Vagina (tissue), 2 donors: ENCODE results near the gene EHD3. TPM values are rescaled to one million over a fixed set of nuclear protein-coding genes. Genes with fewer than 3 reads are reported as not detected.
"Not testable (repeated sequence)": the region's sequence is repeated elsewhere in the genome, so short reads cannot be mapped to it uniquely, and the experiment has no call there.

Experiments used
- DNase-seq, 2 donors: peaks; one replicate each; pipeline ENCODE4 v3.0.0-alpha.2; 2017; ENCODE audit errors: extremely low spot score in 2 of 2
- H3K27ac ChIP-seq: fragments of 200-600 bp; sonication (generic); one replicate; pipeline ENCODE4 v1.5.1; 2019
- H3K27me3 ChIP-seq: fragments of 200-600 bp; sonication (generic); one replicate; pipeline ENCODE4 v1.5.1; 2019
- H3K36me3 ChIP-seq, 2 donors: fragments of 200-600 bp; sonication (generic); one replicate each; pipeline ENCODE4 v1.5.1; 2017 to 2019
- H3K4me1 ChIP-seq: fragments of 200-600 bp; sonication (generic); one replicate; pipeline ENCODE4 v1.5.1; 2019
- H3K4me3 ChIP-seq, 2 donors: fragments of 200-600 bp; sonication (generic); 1 replicate in 1 of 2; 2 replicates in 1 of 2; pipeline ENCODE4 v1.5.1; 2016 to 2019
- H3K9me3 ChIP-seq: fragments of 200-600 bp; sonication (generic); one replicate; pipeline ENCODE4 v1.5.1; 2019
- CTCF ChIP-seq, 3 experiments: fragments of 450-650 bp in 2 of 3; fragments of 200-600 bp in 1 of 3; sonication (generic) in 1 of 3; IDR thresholded peaks; one replicate each; pipeline ENCODE4 v1.5.1; 2017 to 2019; ENCODE audit warnings: antibody characterized with exemption in 3 of 3, mild to moderate bottlenecking in 2 of 3, moderate library complexity in 2 of 3
- POLR2A ChIP-seq, 2 donors: fragments of 450-650 bp; IDR thresholded peaks; one replicate each; pipeline ENCODE4 v1.6.1; 2017; ENCODE audit warnings: antibody characterized with exemption in 2 of 2, mild to moderate bottlenecking in 2 of 2, moderate library complexity in 2 of 2
- POLR2AphosphoS5 ChIP-seq, 2 donors: sonication (generic); formaldehyde crosslinking; IDR thresholded peaks; one replicate each; pipeline ENCODE4 v1.9.0; 2017; ENCODE audit warnings: antibody characterized with exemption in 2 of 2, mild to moderate bottlenecking in 2 of 2, low read depth in 1 of 2; ENCODE audit not compliant: insufficient read depth in 1 of 2
- intact Hi-C: fragments of 100-400 bp; cut with DNase I; formaldehyde crosslinking; loops from one replicate; pipeline ENCODE4 v1.15.1; 2023
- total RNA-seq: library from RNA; depleted of rRNA; stranded (reverse); fragments of >200 nt; gene quantifications from one replicate; pipeline ENCODE4 v1.2.3, GENCODE V29; 2016

EHD3 gene
- total RNA-seq, 1 donor from 2014 or later, result 10.3 TPM

DNA sequence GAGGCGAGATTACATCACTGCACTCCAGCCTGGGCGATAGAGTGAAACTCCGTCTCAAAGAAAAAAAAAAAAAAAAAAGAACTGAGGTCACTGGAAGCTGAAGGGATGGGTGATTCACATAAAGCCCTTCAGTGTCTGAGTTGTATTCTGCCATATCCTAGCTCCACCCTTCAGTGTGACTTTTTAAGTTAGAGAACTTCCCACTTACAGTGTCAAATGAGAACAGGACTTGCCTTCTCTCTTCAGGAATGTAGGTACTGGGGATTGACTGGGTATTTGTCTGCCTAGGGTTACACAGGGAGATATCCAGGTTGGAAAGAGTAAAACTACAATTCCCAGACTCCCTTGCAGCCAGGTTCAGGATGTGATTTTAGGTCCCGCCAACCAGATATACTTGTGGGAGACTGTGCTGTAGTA lies 37.9 kb downstream of the EHD3 start:
- H3K4me1 ChIP-seq, result no peaks in the 10 kb centered on the region
- intact Hi-C loops, result no loop called here

GRCh38 chr2:31274401-31275075 lies 40.6 kb downstream of the EHD3 start:
- H3K36me3 ChIP-seq, result no peaks in the 10 kb centered on the region
- no peak overlapping the region for H3K4me3 ChIP-seq
- no peak for TF ChIP-seq POLR2AphosphoS5 (IDR thresholded peaks at IDR 0.05; ENCODE audit: insufficient read depth in 1 of 2, low read depth in 1 of 2)
- TF ChIP-seq CTCF (IDR thresholded peaks at IDR 0.05), result no peak
- no peak for TF ChIP-seq POLR2A (IDR thresholded peaks at IDR 0.05)
- H3K27me3 ChIP-seq, result no peaks in the 10 kb centered on the region
- H3K27ac ChIP-seq, result no peak overlapping the region
- no peaks in the 10 kb centered on the region for H3K4me1 ChIP-seq
- intact Hi-C loops, result no loop called here
- DNase-seq, result no peak
- no peaks in the 10 kb centered on the region for H3K9me3 ChIP-seq

More for the DNA sequence above, 37.9 kb downstream of the EHD3 start:
- H3K4me3 ChIP-seq, result no peak overlapping the region
- no peak overlapping the region for H3K27ac ChIP-seq
- H3K9me3 ChIP-seq, result no peaks in the 10 kb centered on the region
- no peak for DNase-seq
- TF ChIP-seq POLR2A (IDR thresholded peaks at IDR 0.05) (no peak), CTCF (IDR thresholded peaks at IDR 0.05) (no peak), POLR2AphosphoS5 (IDR thresholded peaks at IDR 0.05; ENCODE audit: insufficient read depth in 1 of 2, low read depth in 1 of 2) (no peak)
- H3K27me3 ChIP-seq, result no peaks in the 10 kb centered on the region
- no peaks in the 10 kb centered on the region for H3K36me3 ChIP-seq

DNA sequence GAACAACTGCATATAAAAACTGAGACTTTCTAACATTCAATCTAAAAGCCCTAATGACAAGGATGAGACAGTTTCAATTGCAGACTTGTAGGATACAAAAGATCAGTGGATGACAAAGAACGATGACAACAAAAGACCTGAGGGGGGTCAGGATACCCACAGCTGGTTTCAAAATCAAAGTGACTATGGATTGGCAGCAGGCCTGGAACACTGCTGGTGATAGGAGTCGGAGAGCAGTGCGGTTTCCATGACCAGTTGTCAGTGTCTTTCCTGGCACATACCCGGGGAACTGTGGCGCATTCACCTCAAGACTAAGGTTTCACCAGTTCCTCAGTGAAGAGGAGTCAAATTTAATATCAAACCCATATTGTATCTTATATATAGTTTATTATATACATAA lies 42.0 kb downstream of the EHD3 start:
- Histone ChIP-seq H3K36me3 (no peaks in the 10 kb centered on the region), H3K4me3 (no peak overlapping the region), H3K9me3 (no peaks in the 10 kb centered on the region), H3K27ac (no peak overlapping the region), H3K27me3 (no peaks in the 10 kb centered on the region), H3K4me1 (no peaks in the 10 kb centered on the region)
- TF ChIP-seq POLR2A (IDR thresholded peaks at IDR 0.05), result no peak
- no peak for TF ChIP-seq POLR2AphosphoS5 (IDR thresholded peaks at IDR 0.05; ENCODE audit: insufficient read depth in 1 of 2, low read depth in 1 of 2)
- TF ChIP-seq CTCF (IDR thresholded peaks at IDR 0.05), result no peak
- intact Hi-C loops, result no loop called here
- DNase-seq, result no peak

- intact Hi-C loops, result no loop called here
- Histone ChIP-seq H3K4me1 (no peaks in the 10 kb centered on the region), H3K27ac (no peak overlapping the region), H3K9me3 (no peaks in the 10 kb centered on the region), H3K36me3 (no peaks in the 10 kb centered on the region), H3K4me3 (no peak overlapping the region), H3K27me3 (no peaks in the 10 kb centered on the region)
- TF ChIP-seq POLR2AphosphoS5 (IDR thresholded peaks at IDR 0.05; ENCODE audit: insufficient read depth in 1 of 2, low read depth in 1 of 2) (no peak), CTCF (IDR thresholded peaks at IDR 0.05) (no peak), POLR2A (IDR thresholded peaks at IDR 0.05) (no peak)
- no peak for DNase-seq
These were observed 43.7 kb downstream of the EHD3 start for GRCh38 chr2:31277621-31278020.

DNA sequence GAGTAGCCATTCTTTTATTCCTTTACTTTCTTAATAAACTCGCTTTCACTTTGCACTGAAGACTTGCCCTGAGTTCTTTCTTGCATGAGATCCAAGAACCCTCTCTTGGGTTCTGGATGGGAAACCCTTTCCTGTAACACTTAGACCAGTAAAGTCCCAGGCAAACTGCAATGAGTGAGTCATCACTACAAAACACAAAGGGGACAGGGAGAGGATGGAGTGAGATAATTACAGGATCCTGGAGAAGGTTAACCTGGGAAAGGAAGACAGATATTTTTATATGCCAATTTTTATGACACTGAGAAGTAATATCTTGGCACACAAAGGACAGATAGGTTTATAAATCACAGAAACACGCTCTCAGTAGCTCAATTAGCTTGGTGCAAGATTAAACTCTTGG lies 48.7 kb downstream of the EHD3 start:
- Histone ChIP-seq H3K27ac (no peak overlapping the region), H3K4me3 (no peak overlapping the region), H3K27me3 (no peaks in the 10 kb centered on the region), H3K36me3 (no peaks in the 10 kb centered on the region), H3K4me1 (peaks cover 8% of the 10 kb centered on the region), H3K9me3 (no peaks in the 10 kb centered on the region)
- no peak for DNase-seq
- TF ChIP-seq POLR2AphosphoS5 (IDR thresholded peaks at IDR 0.05; ENCODE audit: insufficient read depth in 1 of 2, low read depth in 1 of 2) (no peak), POLR2A (IDR thresholded peaks at IDR 0.05) (no peak), CTCF (IDR thresholded peaks at IDR 0.05) (no peak)
- intact Hi-C loops, result no loop called here

DNA sequence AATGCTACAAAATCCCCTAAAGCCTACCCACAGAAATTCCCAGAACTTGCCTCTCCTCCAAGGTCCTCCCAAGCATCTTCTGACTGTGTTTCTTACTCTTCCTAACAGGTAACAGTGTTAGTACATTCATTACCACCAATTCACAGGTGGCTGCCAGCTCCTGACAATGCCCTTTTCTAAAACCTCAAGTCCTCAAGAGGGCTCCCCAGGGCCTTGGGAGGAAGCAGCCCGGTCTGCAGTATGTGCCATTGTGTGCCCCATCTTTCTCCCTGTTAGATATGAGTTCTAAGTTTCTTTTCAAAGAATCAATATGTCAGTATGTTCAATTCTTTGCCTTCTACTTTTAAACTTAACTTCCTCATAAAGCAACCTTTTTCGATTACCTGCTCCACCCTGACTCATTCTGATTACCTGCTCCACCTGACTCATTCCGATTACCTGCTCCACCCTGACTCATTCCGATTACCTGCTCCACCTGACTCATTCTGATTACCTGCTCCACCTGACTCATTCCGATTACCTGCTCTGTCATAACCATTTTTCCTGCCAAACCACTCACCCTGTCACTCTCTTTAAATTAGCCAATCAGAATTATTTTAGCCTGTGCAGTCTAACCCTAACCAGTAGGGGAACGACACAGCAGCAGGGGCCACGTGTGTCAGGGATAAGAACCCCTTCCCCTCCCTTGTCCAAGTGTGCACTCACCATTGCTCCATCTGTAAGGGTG lies 49.4 kb downstream of the EHD3 start:
- H3K27ac ChIP-seq, H3K27me3 ChIP-seq, H3K4me3 ChIP-seq, intact Hi-C loops, H3K36me3 ChIP-seq, DNase-seq, H3K9me3 ChIP-seq: not testable (repeated sequence)
- peaks cover 15% of the 10 kb centered on the region for H3K4me1 ChIP-seq
